GM21786 (cell line): ENCODE measurements around the gene TNRC6C.
"Not testable (repeated sequence)": the region's sequence is repeated elsewhere in the genome, so short reads cannot be mapped to it uniquely, and the experiment has no call there.

Source experiments
- ATAC-seq: cut with Tn5 transposase; IDR thresholded peaks from one replicate; pipeline ENCODE4 v1.9.1; 2021; ENCODE audit not compliant: unreplicated experiment

The TNRC6C gene

DNA sequence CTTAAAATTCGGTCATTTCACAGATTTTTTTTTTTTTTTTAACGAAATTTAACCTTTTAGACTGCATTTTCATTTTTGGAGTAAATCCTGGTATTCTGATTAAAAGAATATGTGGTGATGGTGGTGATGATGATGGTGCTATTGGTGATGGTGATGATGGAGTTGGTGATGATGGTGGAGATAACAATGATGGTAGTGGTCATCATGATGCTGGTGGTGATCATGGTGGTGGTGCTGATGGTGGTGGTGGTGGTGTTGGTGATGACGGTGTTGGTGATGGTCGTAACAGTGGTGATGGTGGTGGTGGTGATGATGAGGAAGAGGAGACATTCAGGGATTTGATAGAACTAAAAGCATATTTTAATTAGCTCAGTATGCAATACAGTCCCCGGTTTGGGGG is 84.0 kb downstream of the TNRC6C start:
- ATAC-seq = no peak

DNA sequence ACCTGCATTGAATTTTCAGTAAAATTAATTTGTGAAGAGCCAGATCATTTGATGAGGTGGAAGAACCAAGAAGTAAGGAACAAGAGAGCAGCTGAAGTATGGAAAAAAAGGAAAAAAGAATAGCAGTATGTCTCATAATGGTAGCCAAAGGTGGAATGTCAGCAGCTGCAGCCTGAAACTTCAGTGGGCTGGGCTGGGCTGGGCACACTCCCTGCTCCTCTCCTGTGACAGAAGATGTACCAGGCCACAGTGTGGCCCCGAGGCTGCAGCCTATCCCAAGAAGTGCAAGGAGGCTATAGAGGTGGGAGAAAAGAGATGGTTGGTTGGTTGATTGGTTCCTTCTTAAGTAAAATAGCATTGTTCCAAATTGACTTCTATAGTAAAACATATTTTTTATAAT is 84.5 kb downstream of the TNRC6C start:
- ATAC-seq = no peak

DNA sequence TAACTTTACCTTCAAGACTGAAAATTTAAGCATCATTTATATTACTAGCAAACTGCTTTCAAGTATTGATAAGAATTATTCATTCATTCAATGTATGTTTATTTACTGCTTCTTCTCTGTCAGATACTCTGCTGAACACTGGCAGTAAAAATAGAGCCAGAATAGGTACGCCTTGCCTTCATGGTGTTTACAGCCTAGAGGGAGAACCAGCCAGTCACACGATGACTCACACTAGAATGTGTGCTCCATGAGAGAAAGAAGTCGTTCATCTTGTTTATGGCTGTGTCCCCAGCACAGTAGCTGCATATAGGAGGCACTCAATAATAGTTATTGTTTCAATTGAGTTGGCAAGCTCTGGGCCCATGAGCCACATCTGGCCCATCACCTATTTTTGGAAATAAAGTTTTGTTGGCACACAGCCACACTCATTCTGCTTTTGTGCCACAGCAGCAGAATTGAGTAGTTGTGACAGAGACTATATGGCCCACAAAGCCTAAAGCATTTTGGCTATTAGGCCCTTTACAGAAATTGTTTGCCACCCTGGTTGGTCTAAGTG is 85.9 kb downstream of the TNRC6C start:
- ATAC-seq = no peak

- ATAC-seq = no peak
These were observed 86.8 kb downstream of the TNRC6C start for GRCh38 chr17:78045316-78045715.

- no peak for ATAC-seq
These were observed 88.4 kb downstream of the TNRC6C start for GRCh38 chr17:78046923-78047322.

GRCh38 chr17:78048346-78049292 is 90.1 kb downstream of the TNRC6C start:
- ATAC-seq = no peak

GRCh38 chr17:78049609-78050008 is 91.1 kb downstream of the TNRC6C start:
- no peak for ATAC-seq

DNA sequence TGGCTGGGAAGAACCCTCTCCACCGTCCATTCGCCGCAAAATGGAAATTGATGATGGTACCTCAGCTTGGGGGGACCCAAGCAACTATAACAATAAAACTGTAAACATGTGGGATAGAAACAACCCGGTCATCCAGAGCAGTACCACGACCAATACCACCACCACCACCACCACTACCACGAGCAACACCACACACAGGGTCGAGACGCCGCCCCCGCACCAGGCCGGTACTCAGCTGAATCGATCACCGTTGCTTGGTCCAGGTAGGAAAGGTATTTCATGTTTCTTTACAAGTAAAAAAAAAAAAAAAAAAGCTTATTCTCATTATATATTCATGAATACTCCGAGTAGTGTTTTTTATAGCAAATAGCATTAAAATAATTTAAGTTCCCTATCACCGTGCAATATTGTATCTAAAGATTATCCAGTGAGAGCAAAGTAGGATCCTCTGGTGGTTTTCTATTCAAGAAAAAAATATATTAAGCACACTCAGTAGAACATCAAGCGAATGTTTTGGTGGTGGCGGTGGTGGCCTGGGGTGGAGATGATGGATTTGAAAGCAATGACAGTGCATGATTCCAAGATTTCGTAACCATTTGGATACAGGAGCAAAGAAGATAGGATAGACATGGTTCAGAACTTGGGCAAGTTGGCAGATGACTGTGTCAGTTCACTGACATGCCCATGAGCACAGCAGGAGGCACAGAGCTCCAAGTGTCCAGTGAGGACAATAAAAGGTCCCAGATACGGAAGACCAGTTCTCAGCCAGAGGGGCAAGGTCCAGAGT is 92.9 kb downstream of the TNRC6C start:
- no peak for ATAC-seq

- ATAC-seq = no peak
These were observed 95.4 kb downstream of the TNRC6C start for GRCh38 chr17:78053777-78054468.

- no peak for ATAC-seq
These were observed 98.7 kb downstream of the TNRC6C start for GRCh38 chr17:78057113-78057740.

GRCh38 chr17:78058001-78058400 is 99.5 kb downstream of the TNRC6C start:
- ATAC-seq = no peak

- no peak for ATAC-seq
These were observed 100.1 kb downstream of the TNRC6C start for GRCh38 chr17:78058581-78058980.

DNA sequence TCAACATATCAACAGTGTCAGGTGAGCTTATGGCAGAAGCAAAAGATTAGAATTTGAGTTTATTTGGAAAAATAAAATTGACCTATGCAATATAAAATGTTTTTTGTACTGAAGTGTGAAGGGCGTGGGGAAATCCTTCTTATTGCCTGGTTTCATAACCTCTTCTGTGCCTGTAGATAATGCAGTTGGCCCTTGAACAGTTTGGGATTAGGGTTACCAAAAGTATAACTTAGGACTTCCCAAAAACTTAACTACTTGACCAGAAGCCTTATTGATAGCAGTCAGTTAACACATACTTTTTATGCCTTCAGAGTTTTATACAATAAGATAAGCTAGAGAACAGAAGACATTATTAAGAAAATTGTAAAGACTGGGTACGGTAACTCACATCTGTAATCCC is 104.1 kb downstream of the TNRC6C start:
- ATAC-seq = no peak

GRCh38 chr17:78063489-78063888 is 105.0 kb downstream of the TNRC6C start:
- no peak for ATAC-seq

- ATAC-seq = no peak
These were observed 106.2 kb downstream of the TNRC6C start for GRCh38 chr17:78064708-78065107.

DNA sequence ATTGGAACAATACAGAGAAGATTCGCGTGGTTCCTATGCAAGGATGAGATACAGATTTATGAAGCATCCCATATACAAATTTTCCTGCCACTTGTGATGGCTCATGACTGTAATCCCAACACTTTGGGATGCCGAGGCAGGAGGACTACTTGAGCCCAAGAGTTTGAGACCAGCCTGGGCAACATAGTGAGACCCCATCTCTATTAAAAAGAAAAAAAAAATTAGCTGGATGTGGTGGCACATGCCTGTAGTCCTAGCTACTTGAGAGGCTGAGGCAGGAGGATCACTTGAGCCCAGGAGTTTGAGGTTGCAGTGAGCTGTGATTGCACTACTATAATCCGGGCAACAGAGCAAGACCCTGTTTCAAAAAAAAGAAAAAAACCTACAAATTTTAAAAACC is 108.5 kb downstream of the TNRC6C start:
- ATAC-seq = not testable (repeated sequence)

- ATAC-seq = no peak
These were observed 111.2 kb downstream of the TNRC6C start for GRCh38 chr17:78069695-78070094.

GRCh38 chr17:78072961-78073360 is 114.5 kb downstream of the TNRC6C start:
- no peak for ATAC-seq

DNA sequence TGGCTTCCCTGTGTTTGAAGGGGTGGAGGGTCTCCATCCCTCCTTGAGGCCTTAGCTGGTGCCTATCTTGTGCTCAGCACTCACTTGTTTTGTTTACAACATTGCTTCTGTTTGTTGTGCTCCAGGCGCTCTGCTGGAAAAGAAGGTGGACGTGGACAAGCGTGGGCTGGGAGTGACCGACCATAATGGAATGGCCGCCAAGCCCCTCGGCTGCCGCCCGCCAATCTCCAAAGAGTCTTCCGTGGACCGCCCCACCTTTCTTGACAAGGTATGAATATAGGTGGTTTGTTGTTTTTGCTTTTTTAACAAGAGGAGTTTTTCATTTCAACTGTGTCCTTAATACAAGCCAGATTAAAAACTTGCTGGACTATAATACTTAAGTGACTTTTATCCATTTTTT is 116.5 kb downstream of the TNRC6C start:
- no peak for ATAC-seq

DNA sequence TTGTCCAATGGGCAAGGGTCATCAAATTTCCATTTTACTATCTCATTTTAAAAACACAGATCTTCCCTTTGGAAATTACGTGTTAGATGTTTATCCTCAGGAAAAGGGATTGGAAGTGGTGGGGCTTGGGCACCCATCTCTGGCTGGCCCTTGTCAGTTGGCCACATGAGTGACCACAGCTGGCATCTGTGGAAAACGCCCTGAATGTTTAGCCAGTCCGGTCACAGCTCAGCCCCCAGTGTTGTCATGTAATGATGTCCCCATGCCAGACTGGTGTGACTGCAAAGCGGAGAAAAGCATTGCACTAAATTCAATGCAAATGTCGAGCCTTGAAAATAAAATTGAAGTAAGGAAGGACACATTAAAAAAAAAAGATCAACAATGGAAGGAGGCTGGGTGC is 117.0 kb downstream of the TNRC6C start:
- no peak for ATAC-seq

- ATAC-seq = no peak
These were observed 120.8 kb downstream of the TNRC6C start for GRCh38 chr17:78079253-78079652.
